K562 (cell line): Measurements from ENCODE around the gene TRMT2A. TPM values are rescaled to one million over a fixed set of nuclear protein-coding genes. Genes with fewer than 3 reads are reported as not detected.

Source experiments
- BACH1 ChIP-seq: fragments of 200-800 bp; sonication (Bioruptor generic); IDR thresholded peaks from 2 replicates; pipeline ENCODE4 v1.6.1; 2016; ENCODE audit warnings: missing genetic modification characterization, missing compliant biosample characterization
- BCLAF1 ChIP-seq, 2 experiments: fragments of 450-650 bp in 1 of 2; IDR thresholded peaks; 2 replicates each; pipeline ENCODE4 v1.6.1; 2011 to 2017; ENCODE audit warnings: low read depth in 2 of 2, antibody characterized with exemption in 1 of 2, borderline replicate concordance in 1 of 2, low read length in 1 of 2, mild to moderate bottlenecking in 1 of 2, mixed read lengths in 1 of 2; ENCODE audit not compliant: control insufficient read depth in 1 of 2
- FOSL1 ChIP-seq: fragments of 200-800 bp; sonication (Bioruptor generic); conservative IDR thresholded peaks from 2 replicates; pipeline ENCODE4 v1.6.1; 2016; ENCODE audit warnings: missing genetic modification characterization, missing compliant biosample characterization
- GMEB1 ChIP-seq: fragments of 250-450 bp; sonication (Bioruptor Pico); IDR thresholded peaks from 2 replicates; pipeline ENCODE4 v1.4.0; 2020; ENCODE audit warnings: mild to moderate bottlenecking
- MLLT1 ChIP-seq, 2 experiments: fragments of 450-650 bp; IDR thresholded peaks; 2 replicates each; pipeline ENCODE4 v1.6.1; 2016
- MLX ChIP-seq, 2 experiments: fragments of 450-650 bp in 1 of 2; sonication (generic) in 1 of 2; formaldehyde crosslinking; conservative IDR thresholded peaks; 2 replicates each; pipeline versions ENCODE4 v1.4.0 to v1.8.1; 2020 to 2022; ENCODE audit warnings: mild to moderate bottlenecking in 1 of 2, missing genetic modification reagents in 1 of 2
- PBX2 ChIP-seq, 2 experiments: IDR thresholded peaks in 1 of 2; conservative IDR thresholded peaks in 1 of 2; 2 replicates each; pipeline ENCODE4 v1.6.1; 2016; ENCODE audit warnings: low read depth in 2 of 2, mild to moderate bottlenecking in 1 of 2, missing compliant biosample characterization in 1 of 2, missing genetic modification characterization in 1 of 2, moderate library complexity in 1 of 2
- TEAD4 ChIP-seq, 2 experiments: sonication (generic) in 1 of 2; formaldehyde crosslinking in 1 of 2; IDR thresholded peaks; 2 replicates each; pipeline versions ENCODE4 v1.6.1 to v1.8.0; 2012 to 2022; ENCODE audit warnings: borderline replicate concordance in 1 of 2, inconsistent platforms in 1 of 2, low read length in 1 of 2, mild to moderate bottlenecking in 1 of 2, missing genetic modification reagents in 1 of 2
- ZNF143 ChIP-seq: sonication (generic); formaldehyde crosslinking; IDR thresholded peaks from 2 replicates; pipeline ENCODE4 v1.9.0; 2022; ENCODE audit warnings: mild to moderate bottlenecking, missing genetic modification reagents
- ZNF274 ChIP-seq: IDR thresholded peaks from 2 replicates; pipeline ENCODE4 v1.6.1; 2011; ENCODE audit warnings: low read depth, mild to moderate bottlenecking, low read length, moderate library complexity, borderline replicate concordance
- polyA plus RNA-seq, 8 experiments: library from polyadenylated mRNA; depleted of rRNA in 4 of 8; stranded (reverse) in 5 of 8; unstranded in 3 of 8; fragments of >200 nt; fragmentation: Nextera tagmentation in 2 of 8; fragmentation: Illumina TruSeq in 1 of 8; extraction: Ambion mirVana in 2 of 8; extraction: Trizol in 1 of 8; gene quantifications; 2 replicates each; pipeline versions ENCODE4 v1.2.1 to v1.2.3, GENCODE V29; 2011 to 2014; ENCODE audit warnings: inconsistent platforms in 1 of 8, missing spikeins in 1 of 8
- total RNA-seq, 7 experiments: library from RNA; depleted of rRNA in 6 of 7; stranded (reverse); fragments of >200 nt in 6 of 7; fragmentation: Illumina TruSeq in 2 of 7; extraction: Trizol in 2 of 7; gene quantifications; 2 replicates each; pipeline versions ENCODE4 v1.2.1 to v1.2.3, GENCODE V29; 2011 to 2021; ENCODE audit warnings: low replicate concordance in 1 of 7

TRMT2A gene
- total and polyA plus RNA-seq, 9 of the 15 experiments (the other 6 are each of a cell fraction or from before 2014, with no cell fraction given) = 1.6 to 265 (median 140) TPM

- TF ChIP-seq GMEB1 (CRISPR knock-in tag) (no peak), BACH1 (tag) (no peak), FOSL1 (tag) (no peak), PBX2 (CRISPR knock-in tag; IDR thresholded peaks at IDR 0.05; ENCODE audit: low read depth) (0 out of 2 replicates have a peak, but pooled peaks have one; percentile 24), PBX2 (tag; conservative IDR thresholded peaks at IDR 0.05; ENCODE audit: low read depth) (no peak), MLLT1 (IDR thresholded peaks at IDR 0.05) (no peak), TEAD4 (IDR thresholded peaks at IDR 0.05; ENCODE audit: low read length) (0 out of 2 replicates have a peak, but pooled peaks have one; percentile 5), TEAD4 (CRISPR knock-in tag; IDR thresholded peaks at IDR 0.05; ENCODE audit: borderline replicate concordance) (no peak), BCLAF1 (IDR thresholded peaks at IDR 0.05; ENCODE audit: borderline replicate concordance in 1 of 2, control insufficient read depth in 1 of 2, low read depth in 2 of 2, low read length in 1 of 2) (no peak), ZNF143 (CRISPR knock-in tag) (no peak), MLX (CRISPR knock-in tag; conservative IDR thresholded peaks at IDR 0.05) (no peak), ZNF274 (no peak)
These were observed 6.5 kb upstream of the TRMT2A start (continued) for GRCh38 chr22:20123366-20124082.
